Measurements from ENCODE around the gene DAPK1. TPM values are rescaled to one million over a fixed set of nuclear protein-coding genes. Genes with fewer than 3 reads are reported as not detected.

Gene DAPK1
- total RNA-seq, 1 donor from 2014 or later, result 3.6 TPM

DNA sequence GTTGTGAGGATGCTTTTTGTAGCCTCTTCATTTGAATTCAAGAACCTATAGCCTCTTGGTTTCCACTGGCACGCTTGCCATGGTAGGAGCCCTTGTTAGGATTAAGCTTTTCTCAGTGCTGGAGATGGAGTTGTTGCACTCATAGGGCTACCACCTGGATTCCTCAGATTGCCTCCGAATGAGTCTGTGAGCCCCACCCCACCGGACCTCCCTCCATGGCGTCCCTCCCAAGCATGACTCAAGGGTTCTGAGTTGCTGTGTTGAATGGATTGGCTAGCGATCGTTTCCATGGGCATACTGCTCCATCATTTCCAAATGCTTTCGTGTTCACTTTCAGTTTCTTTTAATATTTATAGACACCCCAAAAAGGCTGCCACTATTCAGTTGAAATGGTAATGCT, 69.9 kb downstream of the DAPK1 start:
- peaks cover 2% of the 10 kb centered on the region for H3K27me3 Mint-ChIP-seq
- no peak overlapping the region for H3K27ac Mint-ChIP-seq
- no peaks in the 10 kb centered on the region for H3K36me3 Mint-ChIP-seq (ENCODE audit: low read depth)
- peaks cover 6% of the 10 kb centered on the region for H3K9me3 Mint-ChIP-seq
- DNase-seq, result no peak
- intact Hi-C loops (cut with micrococcal nuclease), result no loop called here
- H3K4me1 Mint-ChIP-seq, result no peaks in the 10 kb centered on the region
- no peak overlapping the region for H3K4me3 Mint-ChIP-seq

DNA sequence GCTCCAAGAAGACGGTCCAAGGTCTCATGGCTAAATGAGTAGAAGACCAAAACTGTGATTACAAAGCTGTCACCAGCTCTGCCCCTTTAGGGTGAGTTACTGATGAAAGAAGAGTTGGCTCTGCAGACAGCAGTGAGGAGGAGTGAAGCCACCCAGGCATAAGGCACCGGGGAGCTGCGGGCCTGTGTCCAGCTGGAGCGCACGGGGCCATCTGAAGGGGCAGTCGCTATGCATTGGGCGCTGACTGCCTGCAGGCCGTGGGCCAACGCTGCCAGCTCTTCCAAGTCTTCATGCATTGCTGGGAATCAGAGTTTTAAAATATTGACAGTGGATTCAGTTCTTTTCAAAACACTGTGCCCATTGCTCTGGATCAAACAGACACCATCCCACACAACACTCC, 70.3 kb downstream of the DAPK1 start:
- Mint-ChIP-seq H3K27ac (no peak overlapping the region), H3K9me3 (peaks cover 6% of the 10 kb centered on the region), H3K4me1 (no peaks in the 10 kb centered on the region), H3K4me3 (no peak overlapping the region), H3K27me3 (peaks cover 2% of the 10 kb centered on the region), H3K36me3 (ENCODE audit: low read depth) (no peaks in the 10 kb centered on the region)
- no peak for DNase-seq
- intact Hi-C loops (cut with micrococcal nuclease), result no loop called here

DNA sequence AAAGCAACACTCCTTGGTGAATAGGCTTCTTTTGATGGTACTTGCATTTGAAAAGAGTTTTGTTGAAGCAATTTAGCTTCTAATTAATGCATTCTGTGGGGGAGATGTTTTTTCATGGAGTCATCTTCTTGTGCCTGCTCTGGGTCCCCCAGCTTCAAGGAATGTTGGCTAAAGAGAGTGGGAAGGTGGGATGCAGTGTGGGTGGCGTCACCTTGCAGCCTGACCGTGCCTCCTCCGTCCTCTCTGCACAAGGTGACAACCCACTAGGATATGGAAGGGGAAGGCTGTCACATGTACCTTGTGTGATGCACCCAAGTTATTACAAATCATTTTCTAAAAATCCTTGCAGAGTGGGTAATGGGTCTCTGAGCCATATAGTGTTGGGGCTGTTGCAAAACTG, 70.7 kb downstream of the DAPK1 start:
- Mint-ChIP-seq H3K9me3 (peaks cover 6% of the 10 kb centered on the region), H3K27ac (no peak overlapping the region), H3K4me3 (no peak overlapping the region), H3K27me3 (peaks cover 2% of the 10 kb centered on the region), H3K4me1 (no peaks in the 10 kb centered on the region), H3K36me3 (ENCODE audit: low read depth) (no peaks in the 10 kb centered on the region)
- intact Hi-C loops (cut with micrococcal nuclease), result no loop called here
- DNase-seq, result no peak

DNA sequence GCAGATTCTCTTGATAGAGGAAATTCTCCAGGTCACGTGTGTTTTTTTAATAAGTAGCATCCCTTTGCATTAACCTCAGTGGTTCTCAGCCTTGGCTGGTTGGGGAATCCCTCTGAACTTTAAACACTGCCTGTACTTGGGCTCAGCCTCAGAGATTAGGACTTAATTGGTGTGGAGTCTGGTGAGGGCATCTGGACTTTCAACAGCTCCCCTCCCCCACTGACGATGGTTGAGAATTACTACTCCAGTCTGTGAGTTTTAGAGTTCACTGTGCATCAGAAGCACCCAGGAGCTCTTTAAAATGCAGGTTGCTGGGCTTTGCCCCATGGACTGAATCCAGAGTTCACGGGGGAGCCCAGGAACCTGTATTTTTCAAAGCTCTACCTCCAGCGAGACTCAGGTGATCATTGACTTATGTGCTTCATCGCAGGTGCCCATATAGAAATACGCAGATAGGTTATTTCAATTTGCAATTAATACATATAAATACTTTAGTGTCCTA, 71.4 kb downstream of the DAPK1 start:
- no peak overlapping the region for H3K4me3 Mint-ChIP-seq
- H3K27ac Mint-ChIP-seq, result no peak overlapping the region
- H3K27me3 Mint-ChIP-seq, result no peaks in the 10 kb centered on the region
- intact Hi-C loops (cut with micrococcal nuclease), result no loop called here
- H3K9me3 Mint-ChIP-seq, result peaks cover under 1% of the 10 kb centered on the region
- DNase-seq, result no peak
- no peaks in the 10 kb centered on the region for H3K36me3 Mint-ChIP-seq (ENCODE audit: low read depth)
- no peaks in the 10 kb centered on the region for H3K4me1 Mint-ChIP-seq

DNA sequence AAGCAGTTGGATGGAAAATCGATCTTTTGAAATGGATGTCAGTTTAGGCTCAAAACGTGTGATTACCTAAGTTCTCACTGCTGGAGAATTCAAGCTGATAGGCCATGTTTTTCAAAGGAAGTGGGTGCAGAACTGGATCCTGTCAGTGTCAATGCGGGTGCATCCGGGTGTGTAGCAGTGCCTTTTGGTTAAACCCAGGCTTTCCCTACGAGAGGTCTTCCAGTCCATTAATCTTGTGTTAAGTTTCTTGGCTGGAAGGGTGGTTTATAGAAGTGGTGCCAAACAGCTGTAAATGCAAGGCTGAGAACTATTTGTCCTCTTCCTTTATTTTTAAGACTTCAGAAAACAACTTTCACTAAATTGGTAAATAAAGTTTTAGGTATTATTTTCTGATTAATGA, 71.9 kb downstream of the DAPK1 start:
- Mint-ChIP-seq H3K27ac (no peak overlapping the region), H3K27me3 (no peaks in the 10 kb centered on the region), H3K4me1 (no peaks in the 10 kb centered on the region), H3K36me3 (ENCODE audit: low read depth) (no peaks in the 10 kb centered on the region), H3K9me3 (no peaks in the 10 kb centered on the region), H3K4me3 (no peak overlapping the region)
- intact Hi-C loops (cut with micrococcal nuclease), result no loop called here
- DNase-seq, result no peak

DNA sequence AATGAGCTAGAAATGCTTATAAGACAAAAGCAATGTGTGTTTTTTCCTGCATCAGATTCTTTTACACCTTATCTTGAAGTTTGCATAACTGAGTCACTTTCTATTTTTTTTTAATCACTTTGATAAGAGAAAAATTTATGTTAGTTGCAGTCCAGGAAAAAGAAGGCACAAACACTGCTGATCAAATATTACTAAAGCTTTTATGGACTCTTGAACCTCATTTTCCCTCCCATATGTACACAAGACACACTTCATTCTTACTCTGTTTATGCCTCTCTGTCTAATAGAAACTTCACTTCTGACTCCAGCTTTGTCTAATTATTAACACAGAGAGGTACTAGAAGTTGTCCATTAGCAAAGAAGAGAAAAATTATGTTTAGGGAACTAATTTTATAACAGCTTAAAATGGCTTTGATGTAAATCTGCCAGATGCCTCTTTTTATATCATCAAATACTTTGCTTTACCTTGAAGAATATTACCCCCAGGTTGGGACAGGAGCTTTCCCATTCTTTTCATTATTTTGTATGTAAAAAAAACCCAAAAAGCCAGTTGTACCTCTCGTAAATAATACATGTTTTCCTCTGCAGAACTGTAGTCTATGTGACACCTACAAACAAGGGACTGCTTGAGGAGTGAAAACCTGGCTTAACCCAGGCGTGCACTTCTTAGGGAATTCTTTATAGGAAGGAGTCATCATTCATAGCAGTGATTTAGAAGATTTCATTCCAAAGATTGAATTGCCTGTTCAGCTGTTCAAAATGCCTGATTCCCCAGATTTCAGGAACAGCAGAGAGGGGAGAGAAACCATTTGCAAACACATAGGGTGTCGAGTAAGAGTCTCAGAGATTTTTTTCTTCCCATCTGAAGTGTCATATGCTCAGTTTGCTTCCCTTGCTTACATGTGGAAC, 72.6 kb downstream of the DAPK1 start:
- no peak for DNase-seq
- no peaks in the 10 kb centered on the region for H3K9me3 Mint-ChIP-seq
- intact Hi-C loops (cut with micrococcal nuclease), result no loop called here
- no peaks in the 10 kb centered on the region for H3K36me3 Mint-ChIP-seq (ENCODE audit: low read depth)
- no peak overlapping the region for H3K27ac Mint-ChIP-seq
- H3K4me1 Mint-ChIP-seq, result no peaks in the 10 kb centered on the region
- no peaks in the 10 kb centered on the region for H3K27me3 Mint-ChIP-seq
- no peak overlapping the region for H3K4me3 Mint-ChIP-seq

DNA sequence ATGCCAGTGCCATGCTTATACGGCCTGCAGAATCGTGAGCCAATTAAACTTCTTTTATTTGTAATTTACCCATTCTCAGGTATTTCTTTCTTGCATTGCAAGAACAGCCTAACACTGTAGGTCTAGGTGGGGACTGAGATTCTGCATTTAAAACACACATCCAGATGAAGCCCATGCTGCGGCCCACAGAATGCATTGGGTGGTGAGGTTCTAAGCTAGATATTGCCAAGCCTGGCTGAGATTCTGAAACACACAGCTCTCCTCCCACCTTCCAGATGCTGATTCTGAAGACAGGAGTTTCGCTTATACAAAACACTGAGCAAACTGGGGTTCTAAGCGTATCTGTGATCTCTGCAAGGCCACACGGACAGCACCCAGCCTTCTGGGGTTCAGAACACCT, 75.1 kb downstream of the DAPK1 start:
- H3K9me3 Mint-ChIP-seq, result no peaks in the 10 kb centered on the region
- no peaks in the 10 kb centered on the region for H3K36me3 Mint-ChIP-seq (ENCODE audit: low read depth)
- intact Hi-C loops (cut with micrococcal nuclease), result no loop called here
- H3K4me1 Mint-ChIP-seq, result no peaks in the 10 kb centered on the region
- H3K4me3 Mint-ChIP-seq, result no peak overlapping the region
- no peak overlapping the region for H3K27ac Mint-ChIP-seq
- H3K27me3 Mint-ChIP-seq, result no peaks in the 10 kb centered on the region
- DNase-seq, result no peak

DNA sequence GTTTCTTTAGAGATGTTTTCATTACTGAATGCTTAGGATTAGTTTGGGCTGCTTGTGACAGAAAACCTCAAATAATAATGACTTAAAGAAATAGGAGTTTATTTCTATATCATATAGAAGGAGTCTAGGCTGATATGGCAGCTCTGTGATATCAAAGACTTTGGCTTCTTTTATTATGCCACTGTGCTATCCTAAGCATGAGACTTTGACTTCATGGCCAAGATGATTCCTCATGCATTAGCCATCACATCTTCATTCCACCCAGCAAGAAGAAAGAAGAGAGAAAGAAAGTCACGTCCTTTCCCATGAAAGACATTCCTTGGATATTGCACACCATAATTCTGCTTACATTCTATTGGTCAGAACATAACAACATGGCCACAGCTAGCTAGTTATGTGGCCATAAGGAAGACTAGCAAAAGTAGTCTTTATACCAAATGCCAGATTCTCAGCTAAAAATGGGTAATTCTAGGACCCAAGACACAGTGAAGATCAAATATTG, 76.2 kb downstream of the DAPK1 start:
- no peaks in the 10 kb centered on the region for H3K9me3 Mint-ChIP-seq
- no peaks in the 10 kb centered on the region for H3K27me3 Mint-ChIP-seq
- DNase-seq, result no peak
- no peak overlapping the region for H3K4me3 Mint-ChIP-seq
- intact Hi-C loops (cut with micrococcal nuclease), result no loop called here
- H3K27ac Mint-ChIP-seq, result no peak overlapping the region
- no peaks in the 10 kb centered on the region for H3K4me1 Mint-ChIP-seq
- no peaks in the 10 kb centered on the region for H3K36me3 Mint-ChIP-seq (ENCODE audit: low read depth)

DNA sequence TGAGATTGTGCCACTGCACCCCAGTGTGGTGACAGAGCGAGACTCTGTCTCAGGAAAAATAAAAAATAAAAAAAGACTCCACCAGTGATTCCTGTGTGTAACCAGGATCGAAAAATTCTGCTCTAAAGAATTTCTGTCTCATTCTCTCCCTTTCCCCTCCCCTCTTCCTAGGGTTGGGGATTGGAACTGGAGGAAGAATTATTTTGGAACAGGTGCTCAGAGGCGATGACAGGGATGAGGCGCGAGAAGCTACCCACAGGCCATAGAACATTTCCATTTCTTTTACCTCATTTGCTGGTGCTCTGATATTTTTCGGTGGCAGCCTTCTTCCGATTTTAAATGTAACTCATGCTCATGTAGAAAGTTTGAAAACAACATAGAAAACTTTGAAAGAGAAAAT, 80.1 kb downstream of the DAPK1 start:
- no peak overlapping the region for H3K4me3 Mint-ChIP-seq
- no peaks in the 10 kb centered on the region for H3K36me3 Mint-ChIP-seq (ENCODE audit: low read depth)

DNA sequence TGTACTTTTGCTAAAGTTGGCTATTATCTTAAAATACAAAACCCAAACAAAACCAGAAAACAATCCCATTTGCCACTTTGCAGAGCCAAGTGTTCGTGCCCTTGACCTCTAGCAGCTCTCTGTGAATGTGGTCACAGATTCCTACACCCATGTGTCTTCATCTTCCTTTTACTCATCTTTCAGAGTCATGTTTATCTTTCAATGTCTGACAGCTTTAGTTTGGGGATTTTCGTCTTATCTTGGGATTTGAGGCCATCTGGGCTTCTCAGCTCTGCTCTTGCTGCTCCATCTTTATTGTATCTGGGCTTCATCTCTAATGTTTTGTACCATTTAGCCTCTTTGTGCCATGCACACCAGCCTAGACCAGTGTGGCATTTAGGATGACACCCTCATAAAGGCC, 81.0 kb downstream of the DAPK1 start:
- no peak for DNase-seq
- Mint-ChIP-seq H3K36me3 (ENCODE audit: low read depth) (no peaks in the 10 kb centered on the region), H3K27me3 (peaks cover 3% of the 10 kb centered on the region), H3K4me3 (no peak overlapping the region), H3K27ac (no peak overlapping the region), H3K4me1 (no peaks in the 10 kb centered on the region), H3K9me3 (no peaks in the 10 kb centered on the region)
- intact Hi-C loops (cut with micrococcal nuclease), result no loop called here

More for the DNA sequence above, 80.1 kb downstream of the DAPK1 start:
- peaks cover 3% of the 10 kb centered on the region for H3K27me3 Mint-ChIP-seq
- no peaks in the 10 kb centered on the region for H3K4me1 Mint-ChIP-seq
- DNase-seq, result no peak
- intact Hi-C loops (cut with micrococcal nuclease), result no loop called here
- no peak overlapping the region for H3K27ac Mint-ChIP-seq
- no peaks in the 10 kb centered on the region for H3K9me3 Mint-ChIP-seq

DNA sequence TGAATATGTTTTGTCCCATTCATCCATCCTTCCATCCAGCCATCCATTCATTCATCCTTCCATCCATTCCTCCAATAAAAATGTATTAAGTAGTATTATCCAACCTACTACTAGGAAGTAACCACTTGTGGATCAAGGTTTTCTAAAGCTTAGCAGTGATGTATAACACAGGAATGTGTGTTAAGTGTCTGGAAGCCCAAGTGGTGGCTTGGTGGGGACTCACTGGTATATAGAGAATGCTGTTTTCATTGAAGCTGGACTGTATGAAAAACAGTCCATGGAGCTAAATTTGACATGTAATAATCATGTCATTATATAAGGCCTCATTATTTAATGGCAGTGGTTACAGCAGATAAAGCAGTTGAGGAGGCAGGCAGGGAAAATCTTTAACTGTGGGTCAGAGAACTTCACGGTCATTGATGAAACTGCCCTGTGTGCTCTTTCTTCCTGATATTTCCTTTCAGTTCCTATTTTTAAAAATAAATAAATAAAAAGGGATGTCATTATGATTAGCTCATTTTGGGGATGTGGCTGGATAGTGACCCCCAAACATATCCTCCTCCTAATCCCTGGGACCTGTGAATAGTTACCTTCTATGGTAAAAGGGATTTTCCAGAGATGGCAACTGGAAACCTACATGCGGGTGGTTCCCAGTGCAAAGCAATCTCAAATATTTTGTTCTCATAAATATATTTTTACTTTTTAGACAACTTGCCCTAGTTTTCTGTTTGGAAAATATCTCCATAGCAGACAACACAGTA, 82.3 kb downstream of the DAPK1 start:
- no peak overlapping the region for H3K27ac Mint-ChIP-seq
- no peaks in the 10 kb centered on the region for H3K36me3 Mint-ChIP-seq (ENCODE audit: low read depth)
- intact Hi-C loops (cut with micrococcal nuclease), result no loop called here
- no peak overlapping the region for H3K4me3 Mint-ChIP-seq
- no peaks in the 10 kb centered on the region for H3K4me1 Mint-ChIP-seq
- peaks cover 3% of the 10 kb centered on the region for H3K27me3 Mint-ChIP-seq
- no peaks in the 10 kb centered on the region for H3K9me3 Mint-ChIP-seq
- DNase-seq, result no peak

DNA sequence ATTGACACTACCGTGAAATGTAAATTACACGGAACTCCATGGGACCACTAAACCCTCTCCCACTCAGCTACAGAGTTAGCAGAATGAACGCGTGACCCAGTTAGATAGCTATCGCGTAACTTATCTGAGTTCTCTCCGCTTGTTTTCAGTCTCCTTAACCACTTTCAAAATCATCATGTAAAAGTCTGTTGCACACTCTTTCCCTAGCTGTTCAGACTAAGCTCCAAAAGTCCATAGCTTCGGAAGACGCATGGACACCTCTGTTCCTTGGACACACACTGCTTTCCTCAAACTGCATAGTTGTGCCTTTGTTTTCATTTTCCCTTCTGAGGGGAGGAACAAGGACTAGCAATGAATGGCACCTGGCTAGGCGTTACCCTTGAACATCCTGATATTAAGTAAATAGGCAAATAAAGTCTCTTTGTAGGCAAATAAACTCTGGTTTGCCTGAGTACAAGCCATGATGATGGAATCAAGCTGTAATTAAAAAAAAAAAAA, 83.3 kb downstream of the DAPK1 start:
- Mint-ChIP-seq H3K27me3 (peaks cover 3% of the 10 kb centered on the region), H3K4me3 (no peak overlapping the region), H3K36me3 (ENCODE audit: low read depth) (no peaks in the 10 kb centered on the region), H3K27ac (no peak overlapping the region), H3K9me3 (no peaks in the 10 kb centered on the region), H3K4me1 (no peaks in the 10 kb centered on the region)
- intact Hi-C loops (cut with micrococcal nuclease), result no loop called here
- no peak for DNase-seq

DNA sequence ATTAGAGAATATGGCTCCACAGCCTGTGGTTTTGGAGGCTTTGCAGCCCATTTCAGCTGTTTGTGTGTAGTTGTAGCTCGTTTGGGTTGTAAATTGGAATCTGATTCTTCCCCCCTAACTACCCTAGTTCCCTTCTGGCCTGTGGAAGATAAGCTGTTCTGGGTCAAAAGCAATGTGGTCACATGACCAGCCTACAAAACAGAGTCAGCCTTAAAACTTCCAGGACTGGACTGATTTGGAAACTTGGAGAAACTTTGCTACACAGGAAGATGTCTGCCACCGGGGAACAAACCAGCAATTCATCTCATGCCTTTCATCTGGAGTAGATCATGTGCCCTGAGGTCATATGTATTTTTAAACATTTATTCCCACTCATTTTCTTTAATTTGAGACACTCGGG, 83.8 kb downstream of the DAPK1 start:
- Mint-ChIP-seq H3K4me3 (no peak overlapping the region), H3K27me3 (peaks cover 3% of the 10 kb centered on the region), H3K9me3 (no peaks in the 10 kb centered on the region), H3K4me1 (no peaks in the 10 kb centered on the region), H3K27ac (no peak overlapping the region), H3K36me3 (ENCODE audit: low read depth) (no peaks in the 10 kb centered on the region)
- DNase-seq, result no peak
- intact Hi-C loops (cut with micrococcal nuclease), result no loop called here
